ENCODE data around the gene PPAN.

DNA sequence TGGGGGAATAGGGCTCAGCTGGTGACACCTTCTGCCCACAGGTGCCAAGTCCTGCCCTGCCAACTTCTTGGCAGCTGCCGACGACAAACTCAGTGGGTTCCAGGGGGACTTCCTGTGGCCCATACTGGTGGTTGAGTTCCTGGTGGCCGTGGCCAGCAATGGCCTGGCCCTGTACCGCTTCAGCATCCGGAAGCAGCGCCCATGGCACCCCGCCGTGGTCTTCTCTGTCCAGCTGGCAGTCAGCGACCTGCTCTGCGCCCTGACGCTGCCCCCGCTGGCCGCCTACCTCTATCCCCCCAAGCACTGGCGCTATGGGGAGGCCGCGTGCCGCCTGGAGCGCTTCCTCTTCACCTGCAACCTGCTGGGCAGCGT, 7.4 kb downstream of the PPAN start:
- TF ChIP-seq CTCF (IDR thresholded peaks at IDR 0.05; ENCODE audit: low read depth, low read length, poor library complexity, severe bottlenecking), result no peak
- TF ChIP-seq EZH2phosphoT487 (IDR thresholded peaks at IDR 0.05; ENCODE audit: borderline replicate concordance, low read length), result no peak
